Brain microvascular endothelial cell (primary cell): Measurements from ENCODE around the gene RFTN1.

Source experiments
- DNase-seq: peaks from one replicate; pipeline ENCODE4 v3.0.0-alpha.2; 2020
- H3K27ac ChIP-seq: fragments of 250-450 bp; sonication (Bioruptor Pico); 2 replicates; pipeline ENCODE4 v1.5.1; 2020; ENCODE audit warnings: mild to moderate bottlenecking, moderate library complexity
- H3K27me3 ChIP-seq: fragments of 250-450 bp; sonication (Bioruptor Pico); replicated peaks from 2 replicates; pipeline ENCODE4 v1.5.1; 2020; ENCODE audit warnings: mild to moderate bottlenecking
- H3K36me3 ChIP-seq: fragments of 250-450 bp; sonication (Bioruptor Pico); replicated peaks from 2 replicates; pipeline ENCODE4 v1.5.1; 2020; ENCODE audit warnings: mild to moderate bottlenecking
- H3K4me3 ChIP-seq: 2 replicates; pipeline ENCODE4 v1.5.1; 2011; ENCODE audit warnings: low read depth, mild to moderate bottlenecking, control low read depth, low read length, moderate library complexity
- CTCF ChIP-seq: IDR thresholded peaks from 2 replicates; pipeline ENCODE4 v1.5.1; 2011; ENCODE audit warnings: low read depth, mild to moderate bottlenecking, moderate library complexity, low read length, control low read depth, inconsistent platforms; ENCODE audit errors: missing control alignments
- in situ Hi-C: cut with HindIII; loops from 2 replicates; pipeline ENCODE4 v1.10.0; 2017; ENCODE audit warnings: low sequenced_read_pairs, low pct_ligation_motif_present

RFTN1 gene

GRCh38 chr3:16337856-16338540 lies 175.5 kb downstream of the RFTN1 start:
- no peak for DNase-seq
- in situ Hi-C loops: no loop called here
- Histone ChIP-seq H3K27me3 (no peaks in the 10 kb centered on the region), H3K27ac (no peak overlapping the region), H3K4me3 (no peak overlapping the region), H3K36me3 (peaks cover 2% of the 10 kb centered on the region)
- TF ChIP-seq CTCF: no peak

- in situ Hi-C loops: no loop called here
- Histone ChIP-seq H3K36me3 (peaks cover 2% of the 10 kb centered on the region), H3K27ac (no peak overlapping the region), H3K27me3 (no peaks in the 10 kb centered on the region), H3K4me3 (no peak overlapping the region)
- no peak for DNase-seq
- no peak for TF ChIP-seq CTCF
These were observed 176.7 kb downstream of the RFTN1 start for GRCh38 chr3:16336825-16337224.

GRCh38 chr3:16335772-16336645 lies 177.5 kb downstream of the RFTN1 start:
- H3K36me3 ChIP-seq: peaks cover 2% of the 10 kb centered on the region
- H3K27me3 ChIP-seq: no peaks in the 10 kb centered on the region
- TF ChIP-seq CTCF: no peak
- in situ Hi-C loops: no loop called here
- no peak overlapping the region for H3K4me3 ChIP-seq
- DNase-seq: no peak
- no peak overlapping the region for H3K27ac ChIP-seq

- TF ChIP-seq CTCF: no peak
- H3K27ac ChIP-seq: no peak overlapping the region
- peaks cover 2% of the 10 kb centered on the region for H3K36me3 ChIP-seq
- in situ Hi-C loops: no loop called here
- no peaks in the 10 kb centered on the region for H3K27me3 ChIP-seq
- DNase-seq: no peak
- H3K4me3 ChIP-seq: no peak overlapping the region
These were observed 178.2 kb downstream of the RFTN1 start for GRCh38 chr3:16335333-16335732.

GRCh38 chr3:16334909-16335308 lies 178.6 kb downstream of the RFTN1 start:
- Histone ChIP-seq H3K27me3 (no peaks in the 10 kb centered on the region), H3K36me3 (peaks cover 2% of the 10 kb centered on the region), H3K4me3 (no peak overlapping the region), H3K27ac (no peak overlapping the region)
- DNase-seq: no peak
- no peak for TF ChIP-seq CTCF
- in situ Hi-C loops: no loop called here
